Parathyroid adenoma (tissue), 2 donors: ENCODE measurements around the gene SRBD1.

Source experiments
- H2AFZ ChIP-seq: fragments of 300-600 bp; sonication (generic); one replicate; pipeline ENCODE4 v1.7.0; 2017; ENCODE audit warnings: antibody characterized with exemption, mild to moderate bottlenecking
- H3K27ac ChIP-seq: fragments of 300-600 bp; sonication (generic); one replicate; pipeline ENCODE4 v1.7.0; 2017
- H3K27me3 ChIP-seq: fragments of 300-600 bp; sonication (generic); one replicate; pipeline ENCODE4 v1.7.0; 2017; ENCODE audit warnings: low read length; ENCODE audit not compliant: control insufficient read depth, insufficient read depth
- H3K36me3 ChIP-seq: fragments of 300-600 bp; sonication (generic); one replicate; pipeline ENCODE4 v1.7.0; 2017; ENCODE audit warnings: low read length; ENCODE audit not compliant: control insufficient read depth, insufficient read depth
- H3K4me1 ChIP-seq: fragments of 300-600 bp; sonication (generic); one replicate; pipeline ENCODE4 v1.7.0; 2017; ENCODE audit warnings: control low read depth
- H3K4me2 ChIP-seq: fragments of 300-600 bp; sonication (generic); one replicate; pipeline ENCODE4 v1.7.0; 2017; ENCODE audit warnings: low read length
- H3K4me3 ChIP-seq: fragments of 300-600 bp; sonication (generic); one replicate; pipeline ENCODE4 v1.7.0; 2017; ENCODE audit warnings: low read depth, low read length
- H3K79me2 ChIP-seq: fragments of 300-600 bp; sonication (generic); one replicate; pipeline ENCODE4 v1.7.0; 2017; ENCODE audit warnings: control low read depth
- H3K9ac ChIP-seq: fragments of 300-600 bp; sonication (generic); one replicate; pipeline ENCODE4 v1.7.0; 2017; ENCODE audit warnings: mild to moderate bottlenecking
- H3K9me3 ChIP-seq: fragments of 300-600 bp; sonication (generic); one replicate; pipeline ENCODE4 v1.7.0; 2017; ENCODE audit warnings: low read length; ENCODE audit not compliant: control insufficient read depth
- CTCF ChIP-seq: fragments of 300-600 bp; sonication (generic); IDR thresholded peaks from one replicate; pipeline ENCODE4 v1.7.0; 2017; ENCODE audit warnings: antibody characterized with exemption, mild to moderate bottlenecking
- donor health status: primary hyperparathyroidism.

SRBD1 gene

GRCh38 chr2:45448217-45448616 lies 162.8 kb downstream of the SRBD1 start:
- Histone ChIP-seq H3K9ac (no peak overlapping the region), H3K36me3 (no peaks in the 10 kb centered on the region), H3K27ac (no peak overlapping the region), H3K79me2 (no peaks in the 10 kb centered on the region), H3K4me3 (no peak overlapping the region), H3K27me3 (no peaks in the 10 kb centered on the region), H3K9me3 (no peaks in the 10 kb centered on the region), H3K4me2 (no peak overlapping the region), H3K4me1 (no peaks in the 10 kb centered on the region), H2AFZ (no peak overlapping the region)
- no peak for TF ChIP-seq CTCF

- Histone ChIP-seq H3K27me3 (no peaks in the 10 kb centered on the region), H3K36me3 (no peaks in the 10 kb centered on the region), H3K4me2 (no peak overlapping the region), H3K9ac (no peak overlapping the region), H3K4me1 (no peaks in the 10 kb centered on the region), H3K9me3 (no peaks in the 10 kb centered on the region), H3K79me2 (no peaks in the 10 kb centered on the region), H3K27ac (no peak overlapping the region), H2AFZ (no peak overlapping the region), H3K4me3 (no peak overlapping the region)
- TF ChIP-seq CTCF: no peak
Observed at GRCh38 chr2:45446016-45446415, 165.1 kb downstream of the SRBD1 start.

DNA sequence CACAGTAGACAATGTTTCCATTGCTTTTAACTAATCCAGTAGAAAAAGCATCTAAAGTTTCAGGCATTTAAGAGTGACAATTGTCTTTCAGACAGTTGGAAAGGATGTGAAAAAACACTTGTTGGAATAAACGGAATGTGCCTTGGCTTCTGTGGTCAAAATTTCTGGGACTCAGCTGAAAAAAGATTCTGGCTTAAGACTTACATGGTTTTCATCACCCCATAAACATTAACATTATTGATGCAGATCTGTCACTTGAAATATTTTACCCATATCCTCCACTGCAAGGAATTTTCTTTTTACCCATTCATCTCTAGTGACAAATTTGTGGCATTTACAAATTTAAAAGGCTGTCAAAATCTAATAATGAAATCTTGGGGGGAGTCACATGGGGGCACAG lies 166.0 kb downstream of the SRBD1 start:
- H3K4me2 ChIP-seq: no peak overlapping the region
- H3K27me3 ChIP-seq: no peaks in the 10 kb centered on the region
- TF ChIP-seq CTCF: no peak
- no peak overlapping the region for H3K27ac ChIP-seq
- no peaks in the 10 kb centered on the region for H3K36me3 ChIP-seq
- no peak overlapping the region for H2AFZ ChIP-seq
- H3K9ac ChIP-seq: no peak overlapping the region
- H3K4me3 ChIP-seq: no peak overlapping the region
- no peaks in the 10 kb centered on the region for H3K9me3 ChIP-seq
- H3K4me1 ChIP-seq: no peaks in the 10 kb centered on the region
- H3K79me2 ChIP-seq: no peaks in the 10 kb centered on the region

GRCh38 chr2:45443012-45443411 lies 168.1 kb downstream of the SRBD1 start:
- H3K79me2 ChIP-seq: no peaks in the 10 kb centered on the region
- no peak overlapping the region for H3K4me3 ChIP-seq
- no peaks in the 10 kb centered on the region for H3K36me3 ChIP-seq
- H2AFZ ChIP-seq: no peak overlapping the region
- H3K4me1 ChIP-seq: no peaks in the 10 kb centered on the region
- H3K9ac ChIP-seq: no peak overlapping the region
- TF ChIP-seq CTCF: no peak
- no peak overlapping the region for H3K27ac ChIP-seq
- no peaks in the 10 kb centered on the region for H3K27me3 ChIP-seq
- no peaks in the 10 kb centered on the region for H3K9me3 ChIP-seq
- no peak overlapping the region for H3K4me2 ChIP-seq

DNA sequence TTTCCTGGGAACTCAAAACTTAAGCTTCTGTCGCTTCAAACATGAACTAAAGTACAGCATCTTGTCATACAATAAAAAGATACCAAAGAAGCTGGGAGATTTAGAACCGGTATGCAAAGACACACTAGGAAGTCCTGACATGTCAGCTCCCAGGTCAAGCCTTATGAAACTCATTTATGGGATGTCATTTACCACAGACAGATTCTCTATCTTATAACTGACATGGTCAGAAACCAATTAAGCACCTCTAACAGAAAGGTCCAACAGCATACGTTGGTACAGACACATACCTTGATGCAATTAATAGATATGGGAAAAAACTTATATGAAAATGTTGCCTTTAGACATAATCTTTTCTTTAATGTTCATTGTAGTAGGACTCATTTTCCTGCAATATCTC lies 169.0 kb downstream of the SRBD1 start:
- Histone ChIP-seq H3K4me2 (no peak overlapping the region), H3K27me3 (no peaks in the 10 kb centered on the region), H3K9me3 (no peaks in the 10 kb centered on the region), H3K27ac (no peak overlapping the region), H3K4me1 (no peaks in the 10 kb centered on the region), H3K36me3 (no peaks in the 10 kb centered on the region), H3K79me2 (no peaks in the 10 kb centered on the region), H2AFZ (no peak overlapping the region), H3K9ac (no peak overlapping the region), H3K4me3 (no peak overlapping the region)
- no peak for TF ChIP-seq CTCF
